ENCODE measurements around the gene FILIP1.
A peak's percentile ranks its signal among the peaks of the same experiment; 100 is the strongest.

Gene FILIP1

GRCh38 chr6:75266716-75267291, 226.8 kb downstream of the FILIP1 start:
- DNase-seq (ENCODE audit: low read depth in 3 of 3), result no peak

- DNase-seq (ENCODE audit: low read depth in 3 of 3), result no peak
Measured at GRCh38 chr6:75263401-75263750, 230.2 kb downstream of the FILIP1 start.

GRCh38 chr6:75262716-75263400, 230.7 kb downstream of the FILIP1 start:
- DNase-seq (ENCODE audit: low read depth in 3 of 3), result no peak

GRCh38 chr6:75261299-75261698, 232.3 kb downstream of the FILIP1 start:
- DNase-seq (ENCODE audit: low read depth in 3 of 3), result no peak

- DNase-seq (ENCODE audit: low read depth in 3 of 3), result no peak
Measured at GRCh38 chr6:75257343-75258087, 236.1 kb downstream of the FILIP1 start.

GRCh38 chr6:75250552-75250951, 243.0 kb downstream of the FILIP1 start:
- DNase-seq (ENCODE audit: low read depth in 3 of 3), result no peak

GRCh38 chr6:75249837-75250236, 243.8 kb downstream of the FILIP1 start:
- no peak for DNase-seq (ENCODE audit: low read depth in 3 of 3)

GRCh38 chr6:75246386-75246785, 247.2 kb downstream of the FILIP1 start:
- no peak for DNase-seq (ENCODE audit: low read depth in 3 of 3)

GRCh38 chr6:75244063-75244584, 249.5 kb downstream of the FILIP1 start:
- DNase-seq (ENCODE audit: low read depth in 3 of 3), result no peak

GRCh38 chr6:75243333-75244062, 250.1 kb downstream of the FILIP1 start, which contains the start of gene COX7A2:
COX7A2 (minus strand) TSS chr6:75243801; CDS start chr6:75243734, 67 bp downstream.
- peak; percentile 66 to 82 (median 70) for DNase-seq (ENCODE audit: low read depth in 3 of 3)

Data from stimulated activated CD4-positive, alpha-beta T cell treated with anti-CD3 and anti-CD28 coated beads, TNF-alpha, amount 100 ng/mL, for 48 hours (primary cell).